Brain microvascular endothelial cell (primary cell): Measurements from ENCODE around the gene ARPC2.

ENCODE experiments used
- DNase-seq: peaks from one replicate; pipeline ENCODE4 v3.0.0-alpha.2; 2020
- H3K27ac ChIP-seq: fragments of 250-450 bp; sonication (Bioruptor Pico); 2 replicates; pipeline ENCODE4 v1.5.1; 2020; ENCODE audit warnings: mild to moderate bottlenecking, moderate library complexity
- H3K27me3 ChIP-seq: fragments of 250-450 bp; sonication (Bioruptor Pico); replicated peaks from 2 replicates; pipeline ENCODE4 v1.5.1; 2020; ENCODE audit warnings: mild to moderate bottlenecking
- H3K36me3 ChIP-seq: fragments of 250-450 bp; sonication (Bioruptor Pico); replicated peaks from 2 replicates; pipeline ENCODE4 v1.5.1; 2020; ENCODE audit warnings: mild to moderate bottlenecking
- H3K4me3 ChIP-seq: 2 replicates; pipeline ENCODE4 v1.5.1; 2011; ENCODE audit warnings: low read depth, mild to moderate bottlenecking, control low read depth, low read length, moderate library complexity
- CTCF ChIP-seq: IDR thresholded peaks from 2 replicates; pipeline ENCODE4 v1.5.1; 2011; ENCODE audit warnings: low read depth, mild to moderate bottlenecking, moderate library complexity, low read length, control low read depth, inconsistent platforms; ENCODE audit errors: missing control alignments
- in situ Hi-C: cut with HindIII; loops from 2 replicates; pipeline ENCODE4 v1.10.0; 2017; ENCODE audit warnings: low sequenced_read_pairs, low pct_ligation_motif_present

ARPC2 gene

GRCh38 chr2:218266316-218266979, 49.5 kb downstream of the ARPC2 start:
- no peaks in the 10 kb centered on the region for H3K27me3 ChIP-seq
- H3K4me3 ChIP-seq: no peak overlapping the region
- peaks cover 31% of the 10 kb centered on the region for H3K36me3 ChIP-seq
- no peak for DNase-seq
- no peak overlapping the region for H3K27ac ChIP-seq
- in situ Hi-C loops: no loop called here
- TF ChIP-seq CTCF: no peak

DNA sequence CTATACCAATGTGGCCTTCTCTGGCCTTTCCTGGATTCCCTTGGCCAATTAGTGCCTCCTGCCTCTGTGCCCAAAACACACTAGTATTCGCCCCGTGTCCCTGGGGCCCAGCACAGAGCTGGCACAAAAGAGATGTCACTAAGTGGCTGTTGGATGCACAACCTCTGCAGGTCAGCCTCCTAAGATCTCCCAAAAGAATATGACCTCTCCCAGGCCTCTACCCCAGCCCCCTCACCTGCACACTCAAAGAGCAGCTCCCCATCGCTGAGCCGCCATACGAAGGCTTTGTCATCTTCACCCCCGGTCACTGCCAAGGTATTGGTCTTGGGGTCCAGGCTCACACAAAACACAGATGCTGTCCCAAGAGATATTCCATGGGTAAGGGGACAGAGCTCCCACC, 50.3 kb downstream of the ARPC2 start:
- H3K27ac ChIP-seq: no peak overlapping the region
- H3K4me3 ChIP-seq: no peak overlapping the region
- in situ Hi-C loops: no loop called here
- TF ChIP-seq CTCF: no peak
- H3K36me3 ChIP-seq: peaks cover 31% of the 10 kb centered on the region
- H3K27me3 ChIP-seq: no peaks in the 10 kb centered on the region
- no peak for DNase-seq

DNA sequence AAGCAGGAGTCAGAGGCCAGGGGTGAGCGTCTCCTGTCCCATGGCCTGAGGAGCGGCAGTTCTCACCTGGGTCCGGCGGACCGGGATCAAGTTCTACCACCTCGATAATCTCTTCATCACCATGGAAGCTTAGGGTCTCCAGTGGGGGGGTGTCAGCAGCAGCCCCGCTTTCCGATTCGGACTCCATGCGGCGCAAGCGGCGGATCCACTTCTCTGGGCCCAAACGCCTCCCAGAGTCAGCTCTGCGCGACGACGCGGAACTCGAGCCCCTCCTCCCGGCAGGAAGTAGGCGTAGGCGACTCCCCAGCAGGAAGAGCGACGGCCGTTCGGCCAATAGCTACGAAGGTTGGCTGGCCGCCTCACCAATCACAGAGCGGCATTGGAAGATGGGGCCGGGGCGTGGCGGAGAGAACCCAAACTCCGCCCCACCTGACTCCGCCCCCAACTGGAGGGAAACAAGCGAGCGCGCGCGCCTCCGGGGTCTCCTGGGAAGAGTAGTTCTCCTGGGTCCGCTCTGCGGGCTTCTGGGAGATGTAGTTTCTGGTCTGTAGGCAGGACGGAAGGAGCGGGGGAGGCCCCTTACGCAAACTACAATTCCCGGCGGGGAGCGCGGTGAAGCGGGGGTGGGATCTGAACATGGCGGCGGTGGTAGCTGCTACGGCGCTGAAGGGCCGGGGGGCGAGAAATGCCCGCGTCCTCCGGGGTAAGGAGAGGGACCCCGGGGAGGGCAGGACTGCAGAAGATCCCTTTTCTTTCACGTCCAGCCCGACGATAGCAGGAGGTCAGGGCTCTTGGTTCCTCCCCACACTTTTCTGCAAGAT, 53.1 kb downstream of the ARPC2 start, which contains the start of the genes AAMP and PNKD:
AAMP (minus strand) TSS at position 238 of the 821 bp plus-strand sequence; CDS start at position 187, 51 bp downstream.
PNKD (plus strand) TSS at position 620 of the 821 bp plus-strand sequence; CDS start at position 637, 17 bp downstream.
- Histone ChIP-seq H3K27ac (peak within 1 kb of the TSS; percentile 48), H3K36me3 (peaks cover 34% of the 10 kb centered on the region), H3K4me3 (peak within 1 kb of the TSS; percentile 92), H3K27me3 (no peaks in the 10 kb centered on the region)
- no peak for TF ChIP-seq CTCF
- in situ Hi-C loops: no loop called here
- peak; percentile 99 for DNase-seq

DNA sequence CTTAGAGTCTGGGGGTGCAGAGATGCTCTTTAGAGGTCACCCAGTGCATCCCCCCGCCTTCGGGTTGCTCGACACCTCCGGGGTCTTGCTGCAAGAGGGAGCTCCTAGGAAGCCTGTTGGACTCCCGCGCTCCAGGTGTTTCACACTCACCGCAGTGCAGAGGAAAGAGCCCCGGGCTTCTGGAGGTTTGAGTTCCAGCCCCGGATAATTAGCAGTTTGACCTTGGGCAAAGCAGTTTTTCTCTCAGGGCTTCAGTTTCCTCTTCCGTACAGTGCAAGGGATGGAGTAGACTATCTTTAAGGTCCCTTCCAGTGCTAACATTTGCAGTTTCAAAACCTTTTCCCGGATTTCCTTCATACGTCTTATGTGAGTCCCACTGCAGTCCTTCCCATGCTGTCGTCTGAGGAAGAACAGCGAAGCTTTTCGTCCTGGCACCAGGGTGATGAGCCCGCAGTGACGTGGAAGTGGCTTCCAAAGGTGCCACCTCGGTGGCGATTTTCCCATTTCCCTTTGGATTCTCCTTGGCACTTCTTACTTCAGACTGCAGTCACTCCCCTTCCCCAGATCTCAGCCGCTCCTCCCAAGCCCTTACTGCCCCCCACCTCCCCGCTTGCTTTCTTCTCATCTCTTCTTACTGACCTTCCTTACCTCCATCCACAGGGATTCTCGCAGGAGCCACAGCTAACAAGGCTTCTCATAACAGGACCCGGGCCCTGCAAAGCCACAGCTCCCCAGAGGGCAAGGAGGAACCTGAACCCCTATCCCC, 53.9 kb downstream of the ARPC2 start:
- Histone ChIP-seq H3K27me3 (no peaks in the 10 kb centered on the region), H3K4me3 (peak overlapping the region; percentile 92), H3K27ac (no peak overlapping the region), H3K36me3 (peaks cover 34% of the 10 kb centered on the region)
- no peak for TF ChIP-seq CTCF
- no peak for DNase-seq
- in situ Hi-C loops: no loop called here

DNA sequence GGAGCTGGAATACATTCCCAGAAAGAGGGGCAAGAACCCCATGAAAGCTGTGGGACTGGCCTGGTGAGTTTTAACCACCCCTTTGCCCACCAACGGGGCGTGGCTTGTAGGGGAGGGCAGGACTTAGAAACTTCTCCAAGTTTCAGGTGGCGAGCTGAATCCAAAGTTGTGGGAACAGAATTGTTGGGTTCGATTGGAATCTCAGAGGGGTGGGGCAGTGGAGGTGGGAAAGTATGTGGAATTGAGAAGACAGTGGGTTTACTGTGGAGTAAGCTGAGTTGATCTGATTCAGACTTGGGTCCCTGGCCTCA, 54.5 kb downstream of the ARPC2 start:
- in situ Hi-C loops: no loop called here
- no peak for TF ChIP-seq CTCF
- no peaks in the 10 kb centered on the region for H3K27me3 ChIP-seq
- peaks cover 37% of the 10 kb centered on the region for H3K36me3 ChIP-seq
- DNase-seq: no peak
- peak overlapping the region; percentile 92 for H3K4me3 ChIP-seq
- no peak overlapping the region for H3K27ac ChIP-seq
